Measurements from ENCODE around the gene SEBOX. TPM values are rescaled to one million over a fixed set of nuclear protein-coding genes. Genes with fewer than 3 reads are reported as not detected.
"Not testable (repeated sequence)": the region's sequence is repeated elsewhere in the genome, so short reads cannot be mapped to it uniquely, and the experiment has no call there.

The SEBOX gene
- polyA plus RNA-seq, 2 of the 4 experiments (the other 2 are of a cell fraction), result not detected

- ChIA-PET CTCF (interaction anchor here (0.5 to 4.9 kb wide), 5 partner anchors 8 to 88 kb away, joined by 3 to 41 read pairs (median 3); no protein-coding TSS in a partner anchor), POLR2A (interaction anchor here (0.6 kb wide), 1 partner anchor 295 kb away, joined by 3 read pairs; no protein-coding TSS in a partner anchor)
- 96% methylated on average over 14 of the region's 15 CpGs for WGBS (ENCODE audit: missing lambda C conversion rate)
- no peak overlapping the region for H3K27ac ChIP-seq
- TF ChIP-seq KDM1A (IDR thresholded peaks at IDR 0.05; ENCODE audit: low read depth), result no peak
- no peak for TF ChIP-seq GATA3 (IDR thresholded peaks at IDR 0.05; ENCODE audit: borderline replicate concordance)
- TF ChIP-seq POLR2A (IDR thresholded peaks at IDR 0.05; ENCODE audit: low read length), result no peak
- TF ChIP-seq ZSCAN20 (CRISPR knock-in tag; IDR thresholded peaks at IDR 0.05), result no peak
- TF ChIP-seq MAX (IDR thresholded peaks at IDR 0.05), result no peak
- no peak for TF ChIP-seq SREBF2 (IDR thresholded peaks at IDR 0.05)
- TF ChIP-seq JUNB (IDR thresholded peaks at IDR 0.05), result no peak
- no peak for ATAC-seq
- no peak for FAIRE-seq
- DNase-seq (ENCODE audit: low read depth in 1 of 2, low spot score in 1 of 2), result no peak
- H3K4me3 ChIP-seq, result no peak overlapping the region
- H3K4me2 ChIP-seq, result no peak overlapping the region
- peaks cover 21% of the 10 kb centered on the region for H3K4me1 ChIP-seq
- no peaks in the 10 kb centered on the region for H3K9me3 ChIP-seq
Measured at GRCh38 chr17:28339431-28339830, 25.6 kb downstream of the SEBOX start.

- ATAC-seq; DNase-seq (ENCODE audit: low read depth in 1 of 2, low spot score in 1 of 2); H3K27ac ChIP-seq; H3K9me3 ChIP-seq; FAIRE-seq; H3K4me2 ChIP-seq; H3K4me3 ChIP-seq: not testable (repeated sequence)
- CTCF ChIA-PET, result interaction anchor here (0.5 to 4.9 kb wide), 7 partner anchors 8 to 87 kb away, joined by 3 to 41 read pairs (median 4); no protein-coding TSS in a partner anchor
- WGBS (ENCODE audit: missing lambda C conversion rate), result 90% methylated on average over 8 of the region's 8 CpGs
- POLR2A ChIA-PET, result interaction anchor here (0.6 kb wide), 1 partner anchor 295 kb away, joined by 3 read pairs; no protein-coding TSS in a partner anchor
- H3K4me1 ChIP-seq, result peaks cover 27% of the 10 kb centered on the region
Measured at GRCh38 chr17:28338769-28339212, 26.2 kb downstream of the SEBOX start.

- CTCF ChIA-PET, result interaction anchor here (0.7 to 4.9 kb wide), 5 partner anchors 9 to 87 kb away, joined by 3 to 41 read pairs (median 4); no protein-coding TSS in a partner anchor
- FAIRE-seq (no peak), DNase-seq (ENCODE audit: low read depth in 1 of 2, low spot score in 1 of 2) (no peak), ATAC-seq (no peak)
- 0 out of 6 replicates have a peak overlapping the region, but pooled peaks of 1 of the 2 experiments have one; percentile 10 for H3K27ac ChIP-seq
- H3K9me3 ChIP-seq, result no peaks in the 10 kb centered on the region
- POLR2A ChIA-PET, result no interaction called here
- peaks cover 31% of the 10 kb centered on the region for H3K4me1 ChIP-seq
- WGBS (ENCODE audit: missing lambda C conversion rate), result 68% methylated on average over 5 of the region's 5 CpGs
- no peak overlapping the region for H3K4me3 ChIP-seq
- H3K4me2 ChIP-seq, result peak overlapping the region; percentile 0; the same call in 1 of the 3 replicates
- TF ChIP-seq FOSL2 (IDR thresholded peaks at IDR 0.05) (no peak), FOSL2 (CRISPR knock-in tag; IDR thresholded peaks at IDR 0.05) (no peak), CTCF (IDR thresholded peaks at IDR 0.05) (no peak), HOXB5 (CRISPR knock-in tag; IDR thresholded peaks at IDR 0.05) (no peak), KDM1A (IDR thresholded peaks at IDR 0.05; ENCODE audit: low read depth) (no peak), ZFP36 (IDR thresholded peaks at IDR 0.05; ENCODE audit: borderline replicate concordance, partially characterized antibody) (no peak), ESRRA (IDR thresholded peaks at IDR 0.05; ENCODE audit: borderline replicate concordance, low read length) (no peak), ATOH8 (CRISPR knock-in tag; IDR thresholded peaks at IDR 0.05; ENCODE audit: low read depth) (no peak), RARB (CRISPR knock-in tag; IDR thresholded peaks at IDR 0.05) (no peak), JUN (IDR thresholded peaks at IDR 0.05) (no peak), HOXB13 (CRISPR knock-in tag; IDR thresholded peaks at IDR 0.05; ENCODE audit: low read depth) (no peak)
Measured at GRCh38 chr17:28338056-28338768, 26.8 kb downstream of the SEBOX start.

All from A549 (cell line).